Suppressor macrophage (primary cell): ENCODE measurements around the gene ADAT1.
"Not testable (repeated sequence)": the region's sequence is repeated elsewhere in the genome, so short reads cannot be mapped to it uniquely, and the experiment has no call there.

Source experiments
- DNase-seq, 4 experiments: peaks; one replicate each; pipeline ENCODE4 v3.0.0-alpha.2; 2020 to 2022

ADAT1 gene

GRCh38 chr16:75620326-75621169, 2.5 kb downstream of the ADAT1 start:
- no peak for DNase-seq

GRCh38 chr16:75618780-75619179, 4.3 kb downstream of the ADAT1 start:
- no peak for DNase-seq

- DNase-seq: no peak
Measured at GRCh38 chr16:75617121-75617520, 6.0 kb downstream of the ADAT1 start.

DNA sequence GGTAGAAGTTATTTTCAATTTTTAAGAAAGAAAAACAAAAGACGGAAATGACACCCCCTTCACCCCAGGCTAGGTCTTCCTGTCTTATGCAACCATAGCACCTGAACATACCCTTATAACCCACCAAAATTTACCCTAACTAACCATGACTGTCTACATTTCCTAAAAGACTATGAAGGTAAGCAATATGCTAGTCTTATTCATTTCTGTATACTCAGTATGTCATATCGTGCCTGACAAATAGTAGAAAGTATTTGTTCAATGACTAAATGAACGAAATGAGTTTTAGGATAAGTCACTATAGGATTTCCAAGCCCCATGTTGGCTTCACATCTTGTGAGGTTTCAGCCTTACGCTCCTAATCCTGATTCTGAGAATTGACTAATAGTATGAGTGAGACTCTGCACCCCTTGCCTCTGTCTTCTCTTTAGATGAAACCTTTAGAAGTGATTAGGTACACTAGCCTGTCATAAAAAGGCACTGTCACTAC, 6.5 kb downstream of the ADAT1 start:
- no peak for DNase-seq

GRCh38 chr16:75615619-75616018, 7.5 kb downstream of the ADAT1 start:
- DNase-seq: no peak

GRCh38 chr16:75614066-75614897, 8.8 kb downstream of the ADAT1 start:
- DNase-seq: no peak

DNA sequence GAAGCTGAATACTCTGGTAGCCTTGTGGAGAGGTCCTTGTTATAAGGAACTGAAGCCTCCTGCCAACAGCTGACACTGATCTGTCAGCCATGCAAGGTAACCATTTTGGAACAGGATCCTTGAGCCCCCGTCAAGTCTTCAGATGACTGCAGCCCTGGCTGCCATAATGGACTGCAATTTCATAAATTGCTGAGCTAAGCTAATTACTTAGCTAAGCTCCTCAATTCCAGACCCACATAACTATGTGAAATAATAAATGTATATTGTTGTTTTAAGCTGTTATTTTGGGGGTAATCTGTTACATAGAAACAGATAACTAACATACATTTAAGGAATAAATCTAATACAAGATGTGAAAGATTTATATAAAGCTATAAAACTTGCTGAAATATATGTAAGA, 16.6 kb downstream of the ADAT1 start:
- no peak for DNase-seq

GRCh38 chr16:75603241-75603640, 19.8 kb downstream of the ADAT1 start:
- no peak for DNase-seq

DNA sequence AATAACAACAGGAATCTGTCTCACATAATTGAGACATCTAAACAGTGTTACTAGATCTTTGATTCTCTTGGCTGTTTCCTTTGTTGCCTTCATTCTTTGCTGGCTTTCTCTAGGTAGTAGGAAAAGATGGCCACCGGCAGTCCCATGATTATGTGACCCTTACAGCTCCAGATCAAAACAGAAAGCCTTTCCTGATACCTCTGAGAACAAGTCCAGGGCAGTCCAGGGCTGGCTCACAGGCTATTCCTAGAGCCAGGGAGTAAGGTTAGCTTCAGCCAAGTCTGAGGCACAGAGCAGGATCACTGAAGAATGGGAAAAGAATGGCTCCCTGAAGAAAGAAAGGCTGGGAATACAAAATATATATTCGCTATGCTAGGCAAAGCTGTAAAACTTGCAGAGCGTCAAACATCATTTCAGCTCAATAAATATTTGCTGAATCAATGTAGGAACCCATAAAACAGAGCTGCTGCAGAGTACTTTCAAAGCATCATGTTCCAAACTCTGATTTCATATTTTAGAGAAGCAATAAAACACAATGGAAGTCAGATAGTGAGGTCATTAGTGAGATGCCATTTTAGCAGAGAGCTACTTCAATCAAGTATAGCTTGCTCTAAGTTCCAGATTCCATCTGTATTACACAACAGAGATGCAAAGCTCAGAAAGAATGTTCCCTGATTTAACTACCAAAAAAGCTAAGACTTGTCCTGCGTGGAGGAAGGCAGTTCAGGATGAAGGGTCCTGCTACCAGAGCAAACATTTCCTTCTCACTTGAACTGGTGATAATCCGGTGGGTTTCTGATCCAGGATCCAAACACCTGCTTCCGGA, 23.4 kb downstream of the ADAT1 start:
- no peak for DNase-seq

- DNase-seq: no peak
Measured at GRCh38 chr16:75593825-75594820, 29.0 kb downstream of the ADAT1 start.

DNA sequence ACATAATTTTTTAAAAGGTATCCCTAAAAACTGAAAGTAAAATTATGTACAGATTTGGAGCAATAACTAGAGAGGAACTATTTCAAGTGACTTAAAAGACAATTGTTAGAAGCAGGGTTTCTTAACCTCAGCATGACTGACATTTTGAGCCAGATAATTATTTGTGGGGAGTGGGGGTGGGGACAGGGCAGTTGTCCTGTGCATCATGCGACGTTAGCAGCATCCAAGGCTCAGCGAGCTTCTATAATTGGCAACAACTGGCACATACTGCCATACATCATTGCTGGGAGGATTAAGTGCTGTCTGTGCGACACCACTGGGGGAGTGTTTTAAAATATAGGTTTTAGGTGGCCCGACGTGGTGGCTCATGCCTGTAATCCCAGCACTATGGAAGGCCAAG, 29.8 kb downstream of the ADAT1 start:
- DNase-seq: no peak

- DNase-seq: not testable (repeated sequence)
Measured at GRCh38 chr16:75591927-75592326, 31.2 kb downstream of the ADAT1 start.

DNA sequence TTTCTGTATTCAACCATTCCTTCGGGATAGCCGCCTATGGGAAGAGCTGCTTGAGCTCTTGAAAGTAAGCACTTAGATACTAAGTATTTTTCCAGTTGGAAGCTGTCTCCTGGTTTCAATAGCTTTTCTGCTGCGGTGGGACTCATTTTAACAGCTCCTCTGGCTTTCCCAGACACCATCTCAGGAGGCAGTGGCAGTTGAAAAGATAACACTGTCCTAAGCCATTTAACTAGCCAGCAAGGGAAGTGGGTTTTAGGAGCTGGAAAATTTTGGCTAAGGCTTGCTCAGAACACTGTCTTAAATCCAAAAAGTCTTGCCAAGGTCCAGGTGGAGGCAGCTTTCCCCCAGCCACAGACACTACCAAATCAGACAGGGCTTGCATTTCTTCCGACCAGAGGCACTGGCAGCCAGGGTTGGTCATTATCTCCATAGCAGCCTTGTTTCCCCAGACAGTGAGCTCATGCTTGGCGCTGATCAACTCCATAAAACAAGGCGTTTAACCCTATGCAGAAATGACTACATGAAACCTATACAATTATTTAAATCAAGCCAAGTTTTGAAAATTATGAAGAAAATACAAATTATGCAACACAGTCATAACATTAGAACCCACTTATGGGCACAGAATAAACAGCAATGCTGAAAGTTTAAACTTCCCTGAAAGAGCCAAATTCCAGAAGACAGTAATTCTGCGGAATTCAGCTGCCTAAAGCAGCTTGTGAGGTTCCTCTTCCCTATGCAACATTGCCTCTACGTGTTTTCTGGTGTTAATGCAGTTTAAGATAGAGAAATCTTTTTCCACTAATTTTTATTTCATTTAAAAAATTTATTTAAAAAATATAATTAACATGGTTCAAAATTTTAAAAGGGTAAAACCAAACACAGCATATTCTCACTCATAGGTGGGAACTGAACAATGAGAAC, 31.9 kb downstream of the ADAT1 start:
- no peak for DNase-seq

DNA sequence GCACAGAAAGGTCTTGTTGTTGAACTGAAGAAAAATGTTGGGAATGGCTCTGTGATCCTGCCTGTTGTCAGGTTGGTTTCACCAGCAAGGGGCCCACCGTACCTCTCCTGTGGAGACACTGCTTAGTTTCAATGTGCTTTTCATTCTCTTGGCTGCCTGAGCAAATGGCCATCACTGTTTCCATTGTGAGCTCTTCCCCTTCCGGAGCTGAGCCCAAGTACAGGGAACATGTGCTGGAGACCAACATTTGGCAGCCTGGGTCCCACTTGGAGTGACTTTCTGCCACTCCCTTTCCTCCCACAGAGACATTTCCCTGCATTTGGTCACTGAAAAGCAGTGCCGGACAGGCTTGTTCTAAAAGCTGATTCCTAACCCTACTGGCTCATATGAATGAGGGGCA, 33.8 kb downstream of the ADAT1 start:
- DNase-seq: no peak

DNA sequence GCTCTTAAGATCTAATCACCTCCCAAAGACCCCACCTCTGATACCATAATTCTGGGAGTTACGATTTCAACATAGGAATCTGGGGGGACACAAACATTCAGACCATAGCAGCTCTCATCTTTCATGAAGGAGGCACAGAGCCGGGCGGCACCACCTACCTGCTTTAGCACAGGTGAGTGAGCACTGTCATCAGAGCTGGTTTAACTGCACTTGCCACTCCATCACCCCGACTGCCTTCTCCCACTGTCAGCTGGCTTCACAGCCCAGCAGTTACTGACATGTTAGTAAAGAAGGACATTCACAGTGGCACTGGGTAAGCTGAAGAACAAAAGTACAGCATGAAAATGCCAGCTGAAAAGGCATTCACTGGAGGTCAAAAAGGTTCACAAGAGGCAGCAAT, 34.4 kb downstream of the ADAT1 start:
- DNase-seq: no peak

DNA sequence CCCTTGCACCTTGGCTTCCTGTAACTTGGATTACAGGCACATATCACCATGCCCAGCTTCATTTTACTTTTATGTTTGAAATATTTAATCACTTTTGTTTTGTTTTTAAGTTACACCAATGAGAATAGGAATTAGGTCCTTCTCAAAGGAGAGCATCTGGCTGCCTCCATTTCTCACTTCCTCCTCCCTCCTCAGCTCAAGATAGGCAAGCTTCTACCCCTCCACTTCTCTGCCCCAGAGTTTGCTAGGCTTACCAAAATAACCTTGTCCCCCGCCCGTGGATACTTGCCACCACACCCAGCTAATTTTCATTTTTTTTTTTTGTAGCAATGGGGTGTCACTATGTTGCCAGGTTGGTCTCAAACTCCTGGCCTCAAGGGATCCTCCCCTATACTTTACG, 39.0 kb downstream of the ADAT1 start:
- DNase-seq: no peak

- no peak for DNase-seq
Measured at GRCh38 chr16:75579281-75579834, 43.7 kb downstream of the ADAT1 start.

- DNase-seq: no peak
Measured at GRCh38 chr16:75578725-75579124, 44.4 kb downstream of the ADAT1 start.

- DNase-seq: no peak
Measured at GRCh38 chr16:75578212-75578611, 44.9 kb downstream of the ADAT1 start.

- peak in 1 of 4 experiments; percentile 20 for DNase-seq
Measured at GRCh38 chr16:75576384-75576811, 46.7 kb downstream of the ADAT1 start.
